Activated T-cell treated with anti-CD3 and anti-CD28 coated beads, Interleukin-2, amount 50 U/mL, for 72 hours (primary cell): ENCODE data around the gene HOXD8. TPM values are rescaled to one million over a fixed set of nuclear protein-coding genes. Genes with fewer than 3 reads are reported as not detected.

Source experiments
- ATAC-seq, 2 donors: fragments of 150-1000 bp; cut with Tn5 transposase; replicated peaks in 1 of 2; 2 replicates each; pipeline ENCODE4 v1.10.0; 2021; ENCODE audit warnings: moderate library complexity in 2 of 2, mild to moderate bottlenecking in 1 of 2
- DNase-seq, 2 donors: peaks; one replicate each; pipeline ENCODE4 v3.0.0; 2021 to 2022; ENCODE audit warnings: mixed read lengths in 1 of 2
- H3K27ac Mint-ChIP-seq: one replicate; pipeline ENCODE4 v1.8.0; 2022; ENCODE audit warnings: mild to moderate bottlenecking, moderate library complexity, mixed read lengths
- H3K27me3 Mint-ChIP-seq: one replicate; pipeline ENCODE4 v1.8.0; 2022; ENCODE audit warnings: low read depth, mixed read lengths
- H3K36me3 Mint-ChIP-seq, 2 donors: one replicate each; pipeline ENCODE4 v1.8.0; 2022; ENCODE audit warnings: mixed read lengths in 2 of 2, mild to moderate bottlenecking in 1 of 2; ENCODE audit not compliant: insufficient read depth in 2 of 2
- H3K4me1 Mint-ChIP-seq: one replicate; pipeline ENCODE4 v1.8.0; 2022; ENCODE audit warnings: low read depth, mixed read lengths
- H3K4me3 Mint-ChIP-seq, 2 donors: one replicate each; pipeline ENCODE4 v1.8.0; 2022; ENCODE audit warnings: mild to moderate bottlenecking in 2 of 2, mixed read lengths in 2 of 2, moderate library complexity in 2 of 2
- H3K9me3 Mint-ChIP-seq, 2 donors: one replicate each; pipeline ENCODE4 v1.8.0; 2022; ENCODE audit warnings: mixed read lengths in 2 of 2
- total RNA-seq, 2 donors: library from RNA; stranded (reverse); gene quantifications; one replicate each; pipeline ENCODE4 v1.2.3, GENCODE V29; 2022

HOXD8 gene
- total RNA-seq, 2 donors from 2014 or later, result not detected

DNA sequence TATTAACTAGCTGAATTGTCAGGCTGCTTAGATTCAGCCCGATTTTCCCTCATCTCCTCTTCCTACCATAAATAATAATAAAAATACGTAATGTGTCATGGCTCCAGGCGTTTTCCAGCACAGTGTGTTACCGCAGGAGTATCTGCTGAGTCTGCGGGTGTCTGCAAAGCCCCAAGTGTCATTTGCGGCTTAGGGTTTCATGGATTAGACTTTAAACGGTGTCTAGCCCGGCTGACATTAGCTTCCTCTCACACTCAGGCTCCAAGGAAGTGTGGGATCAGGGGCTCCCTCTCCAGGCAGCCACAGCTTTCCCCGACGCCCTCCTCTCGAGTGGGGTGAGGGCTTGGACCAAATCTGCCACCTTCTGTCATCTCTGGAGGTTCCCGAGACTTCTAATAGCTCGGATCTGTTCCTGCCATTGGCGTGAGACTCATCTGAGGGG, 44.9 kb downstream of the HOXD8 start:
- peak overlapping the region in 1 of 2 donors; percentile 74 for H3K4me3 Mint-ChIP-seq
- no peak for DNase-seq
- H3K27me3 Mint-ChIP-seq, result peaks cover 88% of the 10 kb centered on the region
- H3K27ac Mint-ChIP-seq, result no peak overlapping the region
- H3K4me1 Mint-ChIP-seq, result peaks cover 35% of the 10 kb centered on the region
- H3K36me3 Mint-ChIP-seq, result peaks cover 0 to 5% of the 10 kb centered on the region in 2 donors
- ATAC-seq, result no peak
- no peaks in the 10 kb centered on the region for H3K9me3 Mint-ChIP-seq

DNA sequence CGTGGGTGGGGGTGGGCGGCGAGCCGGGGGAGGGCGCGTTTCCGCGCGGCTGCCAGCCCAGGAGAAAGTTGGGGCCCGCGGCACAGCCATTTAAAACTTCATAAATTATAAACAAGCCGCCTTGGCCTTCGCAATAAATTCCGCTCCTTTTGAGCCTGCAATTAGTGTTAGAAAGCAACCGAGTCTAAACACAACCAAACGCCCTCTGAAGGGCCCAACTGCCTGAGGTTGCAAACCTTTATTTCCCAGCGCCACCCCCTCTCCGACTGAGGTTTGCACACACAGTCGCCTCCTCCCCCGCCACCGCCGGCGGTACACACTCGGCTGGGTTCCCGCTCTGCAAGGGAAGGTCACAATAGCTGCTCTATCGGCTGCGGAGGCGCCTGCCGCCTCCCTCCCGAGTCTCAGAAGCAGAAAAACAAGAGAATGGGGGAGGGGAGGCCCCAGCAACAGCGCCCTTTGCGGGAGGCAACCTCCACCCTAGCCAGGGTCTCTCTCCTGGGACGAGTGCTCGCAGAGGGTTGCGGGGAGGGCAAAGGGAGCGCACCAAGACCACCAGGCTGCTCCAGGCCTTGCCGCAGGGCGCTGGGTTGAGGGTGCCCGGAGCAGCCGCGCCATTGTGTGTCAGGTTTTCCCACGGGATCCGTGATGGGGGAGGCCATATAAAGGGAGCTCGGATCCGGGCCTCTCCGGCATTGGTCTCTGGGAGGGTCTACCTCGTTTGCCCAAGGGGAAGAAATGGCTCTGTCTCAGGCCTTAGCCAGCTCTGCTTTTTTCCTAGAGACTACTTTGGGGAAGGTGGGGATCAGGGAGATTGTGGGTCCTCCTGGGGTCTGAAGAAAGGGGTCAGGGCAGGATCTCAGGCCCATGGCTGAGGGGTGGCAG, 45.6 kb downstream of the HOXD8 start:
- Mint-ChIP-seq H3K36me3 (peaks cover 2 to 5% of the 10 kb centered on the region in 2 donors), H3K27ac (no peak overlapping the region), H3K4me3 (peak overlapping the region; percentile 73 to 74), H3K27me3 (peaks cover 88% of the 10 kb centered on the region), H3K4me1 (peaks cover 35% of the 10 kb centered on the region), H3K9me3 (no peaks in the 10 kb centered on the region)
- DNase-seq, result no peak
- peak; percentile 49 to 50 for ATAC-seq

DNA sequence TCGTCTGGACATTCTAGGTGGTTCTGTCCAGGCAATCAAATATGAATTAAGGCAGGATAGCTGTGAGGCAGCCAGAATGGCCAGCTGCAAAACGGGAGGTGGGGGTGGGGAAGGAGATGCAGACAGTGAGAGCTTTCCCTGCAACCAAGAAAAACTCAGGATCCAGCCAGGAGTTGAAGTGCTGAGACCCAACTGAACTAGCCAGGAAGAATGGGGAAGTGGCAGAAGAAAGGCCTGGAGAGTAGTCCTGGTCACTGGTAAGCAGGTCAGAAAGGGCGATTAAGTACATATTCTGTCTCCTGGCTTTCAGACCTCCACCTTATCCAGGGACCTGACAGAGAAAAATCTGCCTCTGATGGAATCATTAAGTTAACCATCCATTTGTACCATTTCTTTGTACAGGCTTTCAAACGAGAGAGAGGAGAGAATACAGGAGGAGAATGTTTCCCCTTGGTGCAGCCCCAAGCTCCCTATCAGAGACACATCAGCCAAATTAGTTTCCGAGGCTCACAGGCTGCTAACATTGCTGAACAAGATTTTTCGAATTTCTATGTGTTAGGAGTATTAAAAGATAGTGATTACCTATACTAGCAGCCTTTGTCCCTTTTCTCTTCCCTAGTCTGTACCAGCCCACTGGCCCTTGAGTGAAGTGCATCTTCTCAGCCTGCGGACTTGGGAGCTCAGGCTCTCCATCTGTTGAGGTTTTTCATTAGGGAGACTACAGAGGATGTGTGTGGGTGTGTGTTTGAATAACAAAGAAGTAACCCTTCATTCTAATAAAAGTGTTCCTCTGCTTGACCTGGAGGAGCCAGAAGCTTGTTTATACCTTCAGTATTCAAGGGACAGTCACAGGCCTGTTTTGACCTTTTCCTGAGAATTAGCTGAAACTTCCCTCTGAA, 46.5 kb downstream of the HOXD8 start:
- Mint-ChIP-seq H3K4me3 (no peak overlapping the region), H3K9me3 (no peaks in the 10 kb centered on the region), H3K27ac (no peak overlapping the region), H3K4me1 (peaks cover 35% of the 10 kb centered on the region), H3K36me3 (peaks cover 2 to 5% of the 10 kb centered on the region in 2 donors), H3K27me3 (peaks cover 90% of the 10 kb centered on the region)
- ATAC-seq (no peak), DNase-seq (no peak)

DNA sequence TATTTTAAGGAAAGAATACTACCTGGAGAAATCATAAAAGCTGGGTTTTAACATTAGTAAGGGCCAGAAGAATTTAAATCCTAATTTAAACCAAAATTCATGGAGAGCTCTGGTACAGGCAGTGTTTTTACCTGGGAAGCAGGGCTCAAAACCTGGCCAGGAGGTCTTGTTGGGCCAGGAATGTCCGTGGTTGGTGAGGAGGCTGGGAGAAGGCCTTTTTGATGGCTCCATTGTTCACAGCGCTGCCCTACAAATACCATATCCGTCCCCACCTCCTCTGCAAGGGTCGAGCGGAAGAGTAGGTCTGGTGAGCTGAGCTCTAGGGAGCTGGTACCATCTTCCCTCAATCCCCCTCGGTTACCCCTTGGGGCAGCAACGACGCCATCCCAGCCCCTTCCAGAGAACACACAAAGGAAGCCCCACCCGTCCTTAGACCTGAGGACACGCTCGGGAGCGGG, 48.1 kb downstream of the HOXD8 start:
- no peaks in the 10 kb centered on the region for H3K9me3 Mint-ChIP-seq
- peak overlapping the region; percentile 73 to 77 for H3K4me3 Mint-ChIP-seq
- H3K36me3 Mint-ChIP-seq, result peaks cover 1 to 2% of the 10 kb centered on the region in 2 donors
- DNase-seq (no peak), ATAC-seq (peak; percentile 16 to 23)
- peaks cover 86% of the 10 kb centered on the region for H3K27me3 Mint-ChIP-seq
- no peak overlapping the region for H3K27ac Mint-ChIP-seq
- H3K4me1 Mint-ChIP-seq, result peaks cover 26% of the 10 kb centered on the region

DNA sequence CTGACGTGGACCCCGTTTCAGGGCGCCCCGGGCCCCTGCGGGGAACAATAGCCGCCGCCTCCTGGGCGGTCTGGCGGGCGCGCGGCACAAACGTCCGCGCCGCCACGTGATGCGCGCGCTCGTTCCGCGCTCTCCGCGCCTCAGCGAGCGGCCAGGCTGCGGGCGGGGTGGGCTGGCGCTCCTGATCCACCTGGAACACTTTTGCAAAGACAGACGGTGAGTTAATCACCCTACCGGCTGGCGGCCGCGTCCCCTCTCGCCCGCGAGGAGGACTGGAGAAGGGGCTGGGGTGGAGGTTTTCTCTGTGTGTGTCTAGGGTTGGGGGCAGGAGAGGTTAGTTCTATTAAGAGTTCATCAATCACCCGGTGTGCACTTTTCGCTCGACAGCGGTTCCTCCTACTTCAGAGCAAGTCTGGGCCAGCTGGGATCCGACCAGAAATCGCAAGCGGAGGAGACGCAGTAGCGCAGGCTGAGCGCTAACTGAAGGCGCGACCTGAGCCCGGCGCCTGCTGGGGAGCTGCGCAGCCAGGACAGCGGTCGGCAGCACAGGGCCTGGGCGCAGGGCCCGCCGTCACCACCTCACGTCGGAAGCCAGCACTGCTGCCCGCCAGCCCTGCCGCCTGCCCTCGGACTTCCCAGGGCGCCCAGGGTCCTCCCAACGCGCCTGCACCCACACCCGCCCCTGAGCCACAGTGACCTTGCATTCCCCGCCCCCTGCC, 48.7 kb downstream of the HOXD8 start:
- peaks cover 86% of the 10 kb centered on the region for H3K27me3 Mint-ChIP-seq

DNA sequence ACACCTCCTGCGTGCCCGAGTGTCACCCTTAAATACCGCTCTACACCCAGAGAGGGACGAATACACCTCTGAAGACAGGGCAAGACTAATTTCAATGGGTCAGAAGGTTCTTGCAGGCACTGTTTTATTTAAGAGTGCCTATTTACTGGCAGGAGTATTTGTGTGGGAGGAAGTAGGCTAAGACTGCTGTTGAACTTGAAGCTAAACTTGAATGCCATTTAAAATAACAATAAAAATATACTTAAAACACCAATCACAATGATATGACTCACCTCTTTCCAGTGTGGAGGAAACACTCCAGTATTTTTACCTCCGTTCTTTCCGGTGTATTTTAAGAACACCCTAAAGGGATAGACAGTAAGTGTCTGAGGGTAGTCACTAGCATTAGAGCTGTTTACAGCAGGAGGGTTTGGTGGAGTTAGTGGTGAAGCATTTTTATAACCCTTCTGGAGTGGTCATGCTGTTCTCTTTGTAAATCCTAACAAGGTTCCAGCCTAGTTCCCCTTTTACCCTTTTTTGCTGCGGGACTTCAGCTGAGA, 49.3 kb downstream of the HOXD8 start:
- ATAC-seq, result no peak
- no peak for DNase-seq
- Mint-ChIP-seq H3K4me3 (peak overlapping the region; percentile 23 to 77), H3K27me3 (peaks cover 86% of the 10 kb centered on the region), H3K27ac (no peak overlapping the region), H3K9me3 (no peaks in the 10 kb centered on the region), H3K4me1 (peaks cover 14% of the 10 kb centered on the region), H3K36me3 (peaks cover 0 to 2% of the 10 kb centered on the region in 2 donors)

More for the DNA sequence above, 48.7 kb downstream of the HOXD8 start:
- no peak overlapping the region for H3K27ac Mint-ChIP-seq
- H3K4me1 Mint-ChIP-seq, result peaks cover 20% of the 10 kb centered on the region
- ATAC-seq (peak; percentile 43 to 59), DNase-seq (no peak)
- H3K36me3 Mint-ChIP-seq, result peaks cover 0 to 2% of the 10 kb centered on the region in 2 donors
- peak overlapping the region; percentile 73 to 77 for H3K4me3 Mint-ChIP-seq
- H3K9me3 Mint-ChIP-seq, result no peaks in the 10 kb centered on the region

DNA sequence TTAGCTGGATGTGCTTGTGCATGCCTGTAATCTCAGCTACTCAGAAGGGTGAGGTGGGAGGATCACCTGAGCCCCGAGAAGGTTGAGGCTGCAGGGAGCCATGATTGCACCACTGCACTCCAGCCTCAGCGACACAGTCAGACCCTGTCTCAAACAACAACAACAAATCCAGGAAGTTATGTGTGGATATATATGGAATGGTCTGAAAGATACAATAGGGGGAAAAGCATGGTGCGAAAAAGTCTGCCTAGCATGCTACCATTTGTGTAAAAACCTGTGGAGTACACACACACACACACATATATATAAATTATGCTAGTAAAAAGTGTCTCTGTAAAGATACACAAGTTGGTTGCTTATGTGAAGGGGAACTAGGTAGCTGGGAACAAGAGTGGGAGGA, 52.0 kb downstream of the HOXD8 start:
- no peak overlapping the region for H3K4me3 Mint-ChIP-seq

More for the DNA sequence above, 52.0 kb downstream of the HOXD8 start:
- no peaks in the 10 kb centered on the region for H3K9me3 Mint-ChIP-seq
- DNase-seq, result no peak
- no peaks in the 10 kb centered on the region for H3K4me1 Mint-ChIP-seq
- H3K27me3 Mint-ChIP-seq, result peaks cover 71% of the 10 kb centered on the region
- peaks cover 0 to 2% of the 10 kb centered on the region in 2 donors for H3K36me3 Mint-ChIP-seq
- ATAC-seq, result no peak
- no peak overlapping the region for H3K27ac Mint-ChIP-seq

Other genes with a start within 250 kb of the HOXD8 start
- gene LNPK, start 127.4 kb upstream of the HOXD8 start, total RNA-seq, result 10 to 100 TPM; 26.5 to 29.6 TPM
- not detected for gene EVX2, start 45.7 kb upstream of the HOXD8 start, total RNA-seq
- gene HOXD13, start 37.0 kb upstream of the HOXD8 start, total RNA-seq, result not detected
- not detected for gene HOXD12, start 29.9 kb upstream of the HOXD8 start, total RNA-seq
- gene HOXD11, start 22.4 kb upstream of the HOXD8 start, total RNA-seq, result not detected
- not detected for gene HOXD10, start 12.9 kb upstream of the HOXD8 start, total RNA-seq
- not detected for gene HOXD9, start 7.0 kb upstream of the HOXD8 start, total RNA-seq
- not detected for gene HOXD4, start 21.8 kb downstream of the HOXD8 start, total RNA-seq
- not detected for gene HOXD3, start 27.6 kb downstream of the HOXD8 start, total RNA-seq
- not detected for gene HOXD1, start 59.0 kb downstream of the HOXD8 start, total RNA-seq
- 10 to 100 TPM; 20.6 to 26.7 TPM for gene MTX2, start 139.7 kb downstream of the HOXD8 start, total RNA-seq